K562 (cell line): ENCODE results near the gene SIRT4. TPM values are rescaled to one million over a fixed set of nuclear protein-coding genes. Genes with fewer than 3 reads are reported as not detected.
A peak's percentile ranks its signal among the peaks of the same experiment; 100 is the strongest.

Experiments used
- ATF4 ChIP-seq: fragments of 450-650 bp; formaldehyde crosslinking; IDR thresholded peaks from 2 replicates; pipeline ENCODE4 v1.4.0; 2022; ENCODE audit warnings: mild to moderate bottlenecking, moderate library complexity
- BRD4 ChIP-seq: fragments of 200-600 bp; sonication (generic); IDR thresholded peaks from 2 replicates; pipeline ENCODE4 v1.6.1; 2017; ENCODE audit warnings: inconsistent platforms
- CBX8 ChIP-seq: fragments of 200-600 bp; sonication (generic); IDR thresholded peaks from 2 replicates; pipeline ENCODE4 v1.6.1; 2012; ENCODE audit warnings: borderline replicate concordance, mixed run types, low read depth, mild to moderate bottlenecking, moderate library complexity, mixed read lengths, low read length, control low read depth, inconsistent platforms; ENCODE audit not compliant: poor library complexity, severe bottlenecking; ENCODE audit errors: extremely low read depth
- E2F4 ChIP-seq: sonication (generic); formaldehyde crosslinking; IDR thresholded peaks from 2 replicates; pipeline ENCODE4 v1.8.0; 2022; ENCODE audit warnings: mild to moderate bottlenecking, low read depth, missing genetic modification reagents
- FIP1L1 ChIP-seq: fragments of 200-400 bp; formaldehyde crosslinking; IDR thresholded peaks from 2 replicates; pipeline ENCODE4 v1.6.1; 2018; ENCODE audit warnings: mild to moderate bottlenecking, low read depth, low read length; ENCODE audit not compliant: poor library complexity, severe bottlenecking
- FUS ChIP-seq: fragments of 200-400 bp; formaldehyde crosslinking; optimal IDR thresholded peaks from 2 replicates; pipeline ENCODE3; 2017; ENCODE audit warnings: low read depth, low read length
- GATAD2A ChIP-seq: fragments of 450-650 bp; IDR thresholded peaks from 2 replicates; pipeline ENCODE4 v1.6.1; 2017
- HBP1 ChIP-seq: fragments of 450-650 bp; formaldehyde crosslinking; IDR thresholded peaks from 2 replicates; pipeline ENCODE4 v1.4.0; 2022; ENCODE audit warnings: missing genetic modification characterization
- IRF2 ChIP-seq: sonication (generic); formaldehyde crosslinking; IDR thresholded peaks from 2 replicates; pipeline ENCODE4 v1.8.1; 2022; ENCODE audit warnings: mild to moderate bottlenecking, missing genetic modification reagents
- PHB ChIP-seq: fragments of 250-450 bp; sonication (Bioruptor Pico); IDR thresholded peaks from 2 replicates; pipeline ENCODE4 v1.5.0; 2021
- PHF8 ChIP-seq: fragments of 200-600 bp; sonication (generic); IDR thresholded peaks from 2 replicates; pipeline ENCODE4 v1.6.1; 2012; ENCODE audit warnings: mixed run types, mild to moderate bottlenecking, inconsistent platforms, low read length, moderate library complexity, borderline replicate concordance
- PHTF2 ChIP-seq: fragments of 250-450 bp; sonication (Bioruptor Pico); IDR thresholded peaks from 2 replicates; pipeline ENCODE4 v1.5.0; 2021; ENCODE audit warnings: mild to moderate bottlenecking
- POLR2A ChIP-seq: fragments of 450-650 bp; conservative IDR thresholded peaks from 2 replicates; pipeline ENCODE4 v1.6.1; 2016
- RNF219 ChIP-seq: fragments of 250-450 bp; sonication (Bioruptor Pico); IDR thresholded peaks from 2 replicates; pipeline ENCODE4 v1.5.0; 2022; ENCODE audit warnings: mild to moderate bottlenecking
- SIN3B ChIP-seq: fragments of 450-650 bp; IDR thresholded peaks from 2 replicates; pipeline ENCODE4 v1.6.1; 2017; ENCODE audit warnings: low read depth, mild to moderate bottlenecking, moderate library complexity
- ZC3H11A ChIP-seq: IDR thresholded peaks from 2 replicates; pipeline ENCODE4 v1.6.1; 2012; ENCODE audit warnings: low read depth, low read length, improper control_type of control experiment
- ZNF212 ChIP-seq: fragments of 450-650 bp; formaldehyde crosslinking; IDR thresholded peaks from 2 replicates; pipeline ENCODE4 v1.4.0; 2020; ENCODE audit warnings: mild to moderate bottlenecking
- ZNF239 ChIP-seq: fragments of 250-450 bp; sonication (Bioruptor Pico); IDR thresholded peaks from 2 replicates; pipeline ENCODE4 v1.4.0; 2020; ENCODE audit warnings: mild to moderate bottlenecking
- ZNF589 ChIP-seq: fragments of 200-800 bp; sonication (Bioruptor generic); IDR thresholded peaks from 2 replicates; pipeline ENCODE4 v1.6.1; 2016; ENCODE audit warnings: low read depth, missing genetic modification characterization, missing compliant biosample characterization
- ZNF778 ChIP-seq: fragments of 450-650 bp; formaldehyde crosslinking; IDR thresholded peaks from 2 replicates; pipeline ENCODE4 v1.4.0; 2020; ENCODE audit warnings: mild to moderate bottlenecking, moderate library complexity
- ZNF780A ChIP-seq: fragments of 250-450 bp; sonication (Bioruptor Pico); IDR thresholded peaks from 2 replicates; pipeline ENCODE4 v1.5.0; 2021; ENCODE audit warnings: mild to moderate bottlenecking
- polyA plus RNA-seq, 8 experiments: library from polyadenylated mRNA; depleted of rRNA in 4 of 8; stranded (reverse) in 5 of 8; unstranded in 3 of 8; fragments of >200 nt; fragmentation: Nextera tagmentation in 2 of 8; fragmentation: Illumina TruSeq in 1 of 8; extraction: Ambion mirVana in 2 of 8; extraction: Trizol in 1 of 8; gene quantifications; 2 replicates each; pipeline versions ENCODE4 v1.2.1 to v1.2.3, GENCODE V29; 2011 to 2014; ENCODE audit warnings: inconsistent platforms in 1 of 8, missing spikeins in 1 of 8
- total RNA-seq, 7 experiments: library from RNA; depleted of rRNA in 6 of 7; stranded (reverse); fragments of >200 nt in 6 of 7; fragmentation: Illumina TruSeq in 2 of 7; extraction: Trizol in 2 of 7; gene quantifications; 2 replicates each; pipeline versions ENCODE4 v1.2.1 to v1.2.3, GENCODE V29; 2011 to 2021; ENCODE audit warnings: low replicate concordance in 1 of 7

SIRT4 gene
- total and polyA plus RNA-seq, 9 of the 15 experiments (the other 6 are each of a cell fraction or from before 2014, with no cell fraction given), result 0.86 to 5.2 (median 2.4) TPM

- TF ChIP-seq RNF219 (CRISPR knock-in tag) (no peak), ZNF780A (CRISPR knock-in tag) (no peak), SIN3B (no peak; the same call in 1 of the 2 replicates), BRD4 (no peak), FIP1L1 (no peak), PHB (CRISPR knock-in tag) (no peak), PHTF2 (CRISPR knock-in tag) (no peak), HBP1 (CRISPR knock-in tag) (0 out of 2 replicates have a peak, but pooled peaks have one; percentile 16), ZC3H11A (no peak), E2F4 (CRISPR knock-in tag) (no peak), PHF8 (peak; percentile 29; the same call in 1 of the 2 replicates), CBX8 (no peak), IRF2 (CRISPR knock-in tag) (no peak), POLR2A (peak; percentile 64; the same call in 1 of the 2 replicates), FUS (no peak), ZNF239 (0 out of 2 replicates have a peak, but pooled peaks have one; percentile 12), ZNF778 (CRISPR knock-in tag) (no peak), ZNF589 (CRISPR knock-in tag) (no peak), ATF4 (CRISPR knock-in tag) (no peak), GATAD2A (no peak), ZNF212 (CRISPR knock-in tag) (no peak)
Observed at GRCh38 chr12:120301962-120302815, at the start of gene SIRT4 (continued).
